ENCODE results near the gene ATP2A3. TPM values are rescaled to one million over a fixed set of nuclear protein-coding genes. Genes with fewer than 3 reads are reported as not detected.

The ATP2A3 gene
- total RNA-seq: 10 to 100 TPM in 1 of 2 donors, 1 to 10 TPM in 1; 8.6 to 12.0 TPM
- long read RNA-seq, partial matches to known transcripts: 6 of 9 reads
- long read RNA-seq, other reads (novel, unspliced or antisense): 3 of 9 reads

DNA sequence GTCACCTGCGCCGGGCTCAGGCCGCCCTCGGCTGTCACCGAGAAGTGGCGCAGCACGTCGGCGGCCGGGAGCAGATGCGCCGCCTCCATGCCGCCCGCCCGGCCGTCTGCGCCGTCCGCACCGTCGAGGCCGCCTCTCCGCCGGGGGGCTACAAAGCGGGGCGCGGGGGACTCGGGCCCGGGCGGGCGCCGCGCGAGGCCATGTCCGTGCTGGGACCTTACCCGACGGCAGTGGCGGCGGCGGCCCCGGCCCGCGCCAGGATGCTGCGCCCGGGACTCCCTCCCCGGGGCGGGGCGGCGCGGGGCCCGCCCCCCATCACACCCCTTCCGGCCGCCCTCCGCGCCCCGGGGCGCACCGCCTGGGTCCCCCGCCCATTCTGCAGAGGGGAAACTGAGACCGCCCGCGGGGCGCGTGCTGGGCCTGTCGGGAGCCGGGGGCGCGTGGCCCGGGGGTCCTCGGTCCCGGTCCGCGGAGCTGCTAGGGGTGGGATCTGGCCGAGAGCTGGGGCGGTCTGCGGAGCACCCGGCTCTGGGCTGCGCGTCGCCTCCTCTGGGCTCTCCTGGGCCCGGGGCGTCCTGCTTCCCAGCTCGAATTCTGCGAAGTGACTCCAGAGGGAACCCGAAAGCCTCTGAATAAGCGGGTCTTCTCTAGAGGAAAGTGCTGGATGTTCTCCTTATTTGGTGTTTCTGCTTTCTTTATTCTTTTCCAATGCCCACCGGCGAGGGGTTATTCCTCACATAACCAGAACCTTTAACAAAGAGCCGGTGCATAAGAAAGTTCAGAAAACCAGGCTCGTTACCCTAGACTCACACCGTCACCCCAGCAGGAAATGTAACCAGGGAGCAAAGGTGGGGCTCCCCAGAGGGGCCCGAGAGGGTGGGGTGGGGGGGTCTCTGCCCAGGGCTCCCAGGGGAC is at the start of gene ATP2A3:
TSS of gene ATP2A3 (minus strand) at position 235 of the 915 bp plus-strand sequence. CDS start at position 89, 146 bp downstream.
- ATAC-seq (peak; percentile 73 to 81), DNase-seq (peak; percentile 55)
- intact Hi-C loops (cut with DNase I): no loop called here

DNA sequence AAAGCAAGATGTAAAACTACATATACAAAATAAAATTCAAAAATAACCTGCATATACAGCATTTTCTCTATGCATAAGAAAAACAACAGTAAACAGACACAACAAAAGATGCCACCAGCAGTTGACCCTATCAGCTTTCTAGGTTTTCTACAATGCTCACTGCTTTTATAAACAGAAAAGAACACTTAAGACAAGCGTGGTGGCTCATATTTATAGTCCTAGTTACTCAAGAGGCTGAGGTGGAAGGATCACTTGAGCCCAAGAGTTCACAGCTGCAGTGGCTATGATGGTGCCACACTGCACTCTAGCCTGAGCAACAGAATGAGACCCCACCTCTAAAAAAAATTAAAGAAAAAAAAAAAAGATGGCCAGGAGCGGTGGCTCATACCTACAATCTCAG is 46.5 kb upstream of the ATP2A3 start:
- no peak for ATAC-seq
- intact Hi-C loops (cut with DNase I): no loop called here
- no peak for DNase-seq

DNA sequence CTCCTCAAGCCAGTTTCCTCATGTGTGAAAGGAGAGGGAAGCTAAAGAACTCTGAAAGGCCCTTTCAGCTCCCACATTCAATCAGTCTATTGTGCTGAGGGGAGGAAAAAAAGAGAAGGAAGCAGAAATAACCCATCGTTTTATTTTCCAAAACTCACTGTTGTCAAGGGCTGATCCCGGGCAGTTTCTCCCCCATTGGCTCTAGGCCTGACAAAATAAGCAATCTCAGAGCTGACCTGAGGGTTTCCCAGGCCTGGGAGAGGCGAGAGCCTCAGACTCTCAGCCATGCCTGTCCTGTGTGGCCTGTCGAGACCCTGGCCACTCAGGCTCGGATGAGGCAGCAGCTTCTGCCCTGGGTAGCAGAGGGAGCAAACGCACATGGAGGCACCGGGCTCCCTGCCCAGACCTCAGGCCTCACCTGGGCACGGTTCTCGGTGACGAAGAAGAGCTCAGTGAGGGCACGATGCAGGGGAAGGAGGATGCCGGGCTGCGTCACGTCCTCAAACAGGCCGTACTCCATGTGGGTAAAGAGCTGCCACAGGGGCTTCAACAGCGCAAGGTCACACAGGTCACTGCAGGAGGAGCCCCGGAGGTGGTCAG is 45.0 kb upstream of the ATP2A3 start:
- peak in 1 of 2 donors; percentile 5 for ATAC-seq
- intact Hi-C loops (cut with DNase I): loop anchor here (5.0 to 10.0 kb wide), 3 partner anchors 82 to 274 kb away; no protein-coding TSS in a partner anchor
- DNase-seq: no peak

DNA sequence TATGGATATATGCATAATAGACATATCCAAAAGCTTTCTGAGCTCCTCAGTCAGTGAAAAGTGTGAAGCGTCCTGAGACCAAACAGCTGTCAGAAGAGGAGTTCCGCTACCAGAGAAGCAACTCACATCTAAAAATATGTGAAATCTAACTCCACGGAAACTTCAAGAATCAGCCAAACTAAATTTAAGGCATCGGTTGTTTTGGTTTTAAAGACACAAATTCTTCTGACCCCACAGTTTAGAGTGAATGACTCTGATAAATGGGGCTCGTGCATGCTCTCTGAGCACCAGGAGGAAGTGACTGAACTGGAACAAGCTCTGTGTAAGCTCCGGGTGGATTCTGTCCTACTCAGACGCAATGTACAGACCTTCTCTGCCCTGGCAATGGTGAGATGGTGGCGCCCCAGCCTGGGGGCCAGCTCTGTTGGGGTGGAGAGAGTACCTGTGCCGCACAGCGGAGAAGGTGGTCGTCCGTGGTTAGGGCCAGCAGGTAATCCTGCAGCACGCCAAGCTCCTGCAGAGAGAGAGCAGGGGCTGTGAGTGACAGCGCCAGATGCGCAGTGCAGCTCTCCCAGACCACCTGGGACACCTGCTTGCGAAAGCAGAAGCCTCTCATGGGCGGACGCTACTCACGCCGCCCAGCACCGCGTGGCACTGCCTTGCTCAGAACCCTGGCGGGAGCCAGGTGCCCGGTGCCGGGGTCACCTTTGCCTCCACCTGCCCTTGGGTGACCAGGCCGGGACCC is 44.4 kb upstream of the ATP2A3 start:
- intact Hi-C loops (cut with DNase I): loop anchor here (5.0 to 10.0 kb wide), 3 partner anchors 81 to 274 kb away; no protein-coding TSS in a partner anchor
- peak; percentile 8 to 31 for ATAC-seq

DNA sequence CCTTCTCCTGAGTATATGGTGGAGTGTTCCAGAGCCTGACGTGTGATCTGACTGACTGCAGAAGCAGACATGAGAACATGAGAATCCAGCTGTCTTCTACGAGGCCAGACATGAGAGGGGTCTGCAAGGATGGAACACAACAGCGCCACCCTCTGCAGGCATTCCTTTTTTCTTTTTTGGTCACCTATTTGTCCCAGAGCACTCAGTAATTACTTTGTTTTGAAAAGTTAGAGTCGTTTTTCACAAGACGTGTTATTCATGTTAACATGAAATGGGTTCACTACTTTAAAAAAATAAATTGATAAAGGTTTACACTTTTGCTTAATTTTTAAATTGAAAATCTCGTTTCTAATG is 43.8 kb upstream of the ATP2A3 start:
- no peak for DNase-seq
- ATAC-seq: no peak
- intact Hi-C loops (cut with DNase I): loop anchor here (5.0 to 10.0 kb wide), 3 partner anchors 81 to 273 kb away; no protein-coding TSS in a partner anchor

More for the DNA sequence above, 44.4 kb upstream of the ATP2A3 start:
- DNase-seq: no peak

DNA sequence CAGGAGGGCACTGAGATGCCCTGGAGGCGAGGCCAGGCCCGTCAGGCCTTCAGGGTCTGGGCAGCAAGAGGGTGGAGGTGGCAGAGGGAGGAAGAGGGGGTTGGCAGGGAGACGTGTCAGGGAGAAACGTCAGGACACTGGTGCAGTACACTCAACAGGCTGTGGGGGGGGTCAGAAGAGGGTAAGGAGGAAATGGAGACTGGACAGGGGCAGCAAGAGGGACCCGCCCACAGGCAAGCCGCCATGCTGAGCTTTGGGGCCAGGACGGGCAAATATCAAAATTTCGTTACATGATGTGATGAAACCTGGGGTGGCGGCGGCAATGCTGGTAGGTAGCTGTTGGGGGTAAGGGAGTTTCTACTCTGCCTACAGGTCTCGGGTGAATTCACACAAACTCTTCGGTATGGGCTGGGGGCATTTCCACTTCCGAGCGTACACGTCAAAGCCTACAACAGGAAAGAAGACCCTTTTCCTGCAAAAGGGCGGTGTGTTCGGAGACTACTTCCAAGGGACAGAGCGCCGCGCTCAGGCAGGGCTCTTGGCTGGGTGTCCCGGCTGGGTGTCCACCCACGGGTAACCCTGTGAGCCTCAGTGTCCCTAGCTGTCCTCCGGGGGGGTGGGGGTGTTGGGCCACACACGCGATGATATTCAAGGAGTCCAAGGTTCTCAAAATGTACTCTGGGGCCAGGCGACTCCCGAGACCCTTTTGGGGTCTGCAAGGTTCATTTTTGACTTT is 43.3 kb upstream of the ATP2A3 start:
- intact Hi-C loops (cut with DNase I): loop anchor here (5.0 to 10.0 kb wide), 3 partner anchors 80 to 273 kb away; no protein-coding TSS in a partner anchor
- DNase-seq: no peak

DNA sequence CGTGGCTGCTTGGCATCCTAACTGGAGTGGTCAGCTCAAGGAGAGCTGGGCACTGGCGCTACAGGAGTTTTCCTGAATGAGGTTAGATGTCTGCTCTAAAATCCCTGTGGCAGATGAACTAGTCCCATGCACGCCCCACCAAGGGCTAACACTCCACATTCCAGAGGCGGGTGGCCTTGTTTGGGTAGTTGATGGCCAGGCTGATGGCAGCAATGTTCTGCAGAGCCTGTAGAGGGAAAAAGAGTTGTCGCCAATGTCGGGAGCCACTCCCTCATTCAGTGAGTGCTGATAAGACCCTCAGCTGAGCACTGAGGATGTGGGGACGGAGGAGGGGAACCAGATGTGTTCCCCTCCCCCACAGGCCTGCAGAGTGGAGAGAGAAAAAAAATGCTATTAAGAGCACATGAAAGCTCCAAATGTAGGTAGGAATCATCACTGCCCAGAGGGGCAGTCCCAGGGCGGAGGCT is 42.5 kb upstream of the ATP2A3 start:
- DNase-seq: no peak

More for the DNA sequence above, 43.3 kb upstream of the ATP2A3 start:
- ATAC-seq: no peak

DNA sequence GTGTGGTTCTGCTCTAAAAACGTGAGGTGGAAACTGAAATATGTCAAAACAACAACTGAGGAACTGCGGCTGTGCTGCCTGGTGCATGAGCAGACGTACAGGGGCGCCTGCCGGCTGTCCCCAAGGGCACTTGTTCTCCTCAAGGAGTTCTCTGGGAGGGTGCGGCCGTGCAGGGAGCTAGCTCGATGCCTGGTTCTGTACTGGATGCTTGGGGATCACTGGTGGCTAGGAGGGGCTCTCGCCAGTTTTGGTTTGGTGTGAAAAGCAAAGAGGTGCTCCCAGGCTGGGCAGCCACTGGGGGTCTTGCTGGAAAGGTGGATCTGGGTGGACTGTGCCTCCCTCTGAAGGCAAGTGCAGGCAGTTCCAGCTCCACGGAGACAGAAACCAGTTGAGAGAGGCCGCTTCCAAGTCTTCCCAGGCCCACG is 41.9 kb upstream of the ATP2A3 start:
- intact Hi-C loops (cut with DNase I): loop anchor here (5.0 to 10.0 kb wide), 3 partner anchors 79 to 271 kb away; no protein-coding TSS in a partner anchor
- no peak for DNase-seq
- no peak for ATAC-seq

More for the DNA sequence above, 42.5 kb upstream of the ATP2A3 start:
- ATAC-seq: no peak
- intact Hi-C loops (cut with DNase I): loop anchor here (5.0 to 10.0 kb wide), 3 partner anchors 79 to 272 kb away; no protein-coding TSS in a partner anchor

DNA sequence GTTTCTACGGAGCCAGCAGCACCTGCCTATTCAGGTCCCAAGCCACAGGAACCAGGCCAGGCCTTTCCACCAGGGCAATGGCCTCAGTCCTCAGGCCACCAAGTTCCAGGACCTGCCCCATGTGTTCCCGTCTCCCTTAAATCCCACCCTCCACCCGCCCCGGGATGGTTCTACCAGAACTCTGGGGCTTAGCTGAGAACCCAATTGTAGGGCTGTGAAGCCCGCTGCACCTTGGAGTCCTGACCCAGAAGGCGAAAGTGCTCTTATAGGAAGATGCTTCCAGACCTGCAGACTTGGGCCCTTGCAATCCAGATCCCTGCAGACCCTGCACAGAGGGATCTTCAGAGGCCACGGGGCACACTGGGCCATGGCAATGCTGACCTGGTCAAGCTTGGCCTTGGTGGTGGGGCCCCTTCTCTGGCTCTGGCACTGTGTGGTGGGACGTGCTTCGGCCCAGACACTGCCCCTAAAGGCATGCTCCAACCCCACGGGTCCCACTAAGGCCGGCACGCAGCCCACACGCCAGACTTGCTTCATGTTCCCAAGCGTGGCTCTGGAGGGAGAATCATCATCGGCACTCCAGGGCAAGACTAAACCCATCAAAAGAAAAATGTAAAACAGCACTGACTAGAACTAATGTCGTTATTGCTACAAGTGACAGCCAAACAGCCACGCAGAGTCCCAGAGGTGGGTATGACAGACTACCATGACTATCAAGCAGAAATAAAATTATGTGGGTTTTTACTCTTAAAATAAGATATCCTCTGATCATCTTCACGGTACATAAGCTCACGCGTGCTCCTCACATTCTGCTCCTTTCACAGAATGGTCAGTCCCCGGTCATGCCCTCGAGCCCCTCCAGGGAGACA is 41.3 kb upstream of the ATP2A3 start:
- intact Hi-C loops (cut with DNase I): loop anchor here (5.0 to 10.0 kb wide), 3 partner anchors 78 to 271 kb away; no protein-coding TSS in a partner anchor
- no peak for DNase-seq
- ATAC-seq: no peak

DNA sequence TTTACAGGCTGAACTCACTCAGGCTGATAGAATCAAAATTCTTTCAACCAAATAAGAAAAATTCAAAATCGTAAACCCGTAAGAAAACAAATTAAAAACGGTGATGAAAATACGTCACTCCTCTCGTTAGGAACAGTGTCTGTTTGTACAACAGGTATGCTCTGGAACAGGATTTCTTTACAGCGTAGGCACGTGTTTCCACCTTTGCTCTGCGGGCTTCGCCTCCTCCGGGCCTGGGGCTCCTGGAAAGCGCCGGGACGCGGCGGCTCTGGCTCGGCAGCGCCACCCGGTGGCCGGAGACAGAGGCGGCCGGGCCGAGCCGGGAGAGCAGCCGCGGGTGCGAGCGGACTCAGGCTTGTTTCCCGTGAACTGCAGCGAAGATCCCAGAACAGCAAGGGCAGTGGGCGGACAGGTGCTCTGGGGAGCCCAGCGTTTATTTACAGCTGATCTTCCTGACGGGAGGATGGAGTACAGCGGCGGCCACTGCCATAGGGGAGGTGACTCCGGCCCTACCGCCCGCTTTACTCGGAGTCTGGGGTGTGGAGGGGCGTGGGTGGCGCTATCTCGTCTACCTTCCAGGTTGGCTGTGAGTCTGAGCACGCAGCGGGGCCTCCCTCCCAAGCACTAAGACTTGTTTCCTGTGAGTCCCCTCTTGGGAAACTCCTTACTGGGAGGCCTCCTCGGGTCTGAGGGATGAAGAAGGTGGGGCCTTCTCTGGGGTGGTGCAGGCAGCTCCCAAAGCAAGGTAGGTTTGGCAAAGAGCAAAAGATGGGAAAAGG is 40.5 kb upstream of the ATP2A3 start:
- peak; percentile 40 to 54 for ATAC-seq
- peak; percentile 63 for DNase-seq
- intact Hi-C loops (cut with DNase I): loop anchor here (1.0 to 10.0 kb wide), 5 partner anchors 67 to 270 kb away; no protein-coding TSS in a partner anchor

DNA sequence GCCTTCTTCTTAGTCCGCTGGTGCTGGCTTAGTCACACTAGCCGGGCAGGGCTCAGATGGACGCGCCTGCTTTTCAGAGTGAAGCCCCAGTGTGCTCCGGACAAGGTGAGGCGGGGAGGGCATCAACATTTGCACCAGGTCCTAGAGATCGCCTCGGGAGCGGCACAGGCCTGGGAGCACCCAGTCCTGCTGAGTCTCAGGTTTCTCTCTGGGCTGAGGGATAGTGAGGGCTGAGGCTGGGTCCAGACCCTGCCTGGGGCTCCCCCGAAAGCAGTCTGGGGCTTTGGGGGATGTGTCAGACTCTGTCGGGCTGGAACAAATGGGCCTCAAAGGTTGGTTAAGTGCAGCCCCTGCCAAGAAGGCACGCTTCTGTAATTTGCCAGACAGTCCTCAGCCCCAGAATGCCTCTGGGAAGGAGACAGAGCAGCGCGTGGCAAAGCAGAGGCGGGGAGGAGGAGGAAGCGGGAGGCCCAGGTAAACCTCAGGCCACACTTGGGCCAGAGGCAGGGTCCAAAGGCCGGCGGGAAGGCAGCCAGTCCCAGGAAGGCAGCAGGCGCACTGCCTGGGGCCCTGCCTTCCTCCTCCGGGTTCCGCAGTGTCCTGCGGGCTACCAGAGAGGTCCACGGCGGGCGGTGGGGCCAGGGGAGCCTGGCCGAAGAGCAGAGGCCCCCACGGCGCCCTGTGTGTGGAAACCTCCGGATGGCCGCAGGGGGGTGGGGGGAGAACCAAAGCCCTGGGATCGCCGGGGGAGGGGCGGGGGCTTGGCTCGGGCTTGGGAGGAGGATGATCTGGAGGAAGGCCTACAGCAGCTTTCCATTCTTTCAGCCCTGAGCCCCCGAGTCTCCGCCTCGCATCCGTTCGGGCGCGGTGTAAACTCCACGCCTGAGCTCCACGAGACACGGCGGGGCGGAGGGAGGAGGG is 39.5 kb upstream of the ATP2A3 start:
- DNase-seq (peak; percentile 47), ATAC-seq (peak in 1 of 2 donors; percentile 9)
- intact Hi-C loops (cut with DNase I): loop anchor here (1.0 to 10.0 kb wide), 4 partner anchors 66 to 269 kb away; no protein-coding TSS in a partner anchor

DNA sequence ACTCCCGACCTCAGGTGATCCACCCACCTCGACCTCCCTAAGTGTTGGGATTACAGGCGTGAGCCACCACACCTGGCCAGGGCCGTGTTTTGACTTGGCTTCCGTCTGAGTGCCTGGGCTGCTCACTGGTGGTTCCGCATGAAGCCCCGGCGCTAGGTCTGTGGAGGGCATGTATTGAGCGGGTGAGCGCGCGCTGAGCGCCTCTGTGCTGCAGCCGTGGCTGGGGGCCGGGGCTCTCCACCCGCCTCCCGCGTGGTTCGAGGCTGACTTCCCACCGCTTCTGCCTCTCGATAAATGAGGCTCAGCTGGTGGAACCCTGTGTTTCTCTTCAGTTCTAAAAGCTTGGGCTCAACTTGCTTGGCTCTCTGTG is 38.9 kb upstream of the ATP2A3 start:
- intact Hi-C loops (cut with DNase I): loop anchor here (5.0 to 10.0 kb wide), 3 partner anchors 66 to 268 kb away; no protein-coding TSS in a partner anchor
- DNase-seq (no peak), ATAC-seq (peak in 1 of 2 donors; percentile 8)

DNA sequence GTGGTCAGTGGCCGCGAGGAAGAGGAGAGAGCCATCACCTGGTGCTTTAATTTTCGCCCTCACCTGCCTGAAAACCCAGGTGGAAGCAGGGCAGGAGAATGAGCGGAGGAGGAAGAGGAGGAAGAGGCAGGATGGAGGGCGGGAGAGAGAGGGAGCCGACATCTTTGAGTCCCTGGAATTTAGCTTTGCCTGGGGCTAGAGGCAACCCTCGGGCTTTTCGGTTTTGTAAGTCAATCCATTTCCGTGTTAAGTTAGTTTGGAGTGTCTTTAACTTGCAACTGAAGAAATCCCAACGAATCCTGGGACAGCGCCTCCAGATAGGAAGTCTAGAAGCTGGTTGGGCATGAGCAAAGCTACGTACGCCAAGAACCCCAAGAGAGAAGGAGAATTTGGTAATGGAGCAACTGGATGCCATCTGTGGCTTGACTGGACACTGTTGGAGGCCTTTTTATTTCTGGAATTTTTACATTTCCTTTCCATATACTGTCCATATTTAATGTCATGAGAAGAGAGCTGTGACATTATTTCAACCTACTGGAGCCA is 36.9 kb upstream of the ATP2A3 start:
- no peak for DNase-seq
- intact Hi-C loops (cut with DNase I): loop anchor here (5.0 to 10.0 kb wide), 3 partner anchors 64 to 266 kb away; no protein-coding TSS in a partner anchor
- ATAC-seq: no peak

DNA sequence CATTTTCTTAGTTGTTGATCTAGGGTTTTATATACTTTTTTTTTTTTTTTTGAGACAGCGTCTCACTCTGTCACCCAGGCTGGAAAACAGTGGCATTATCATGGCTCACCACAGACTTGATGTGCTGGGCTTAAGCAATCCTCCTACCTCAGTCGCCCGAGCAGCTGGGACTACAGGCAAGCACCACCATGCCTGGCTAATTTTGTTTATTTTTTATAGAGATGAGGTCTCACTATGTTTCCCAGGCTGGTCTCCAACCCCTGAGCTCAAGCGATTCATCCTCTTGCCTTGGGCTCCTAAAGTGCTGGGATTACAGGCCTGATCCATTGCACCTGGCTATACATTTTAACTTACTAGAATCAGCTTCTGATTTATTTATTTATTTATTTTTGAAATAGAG is 34.2 kb upstream of the ATP2A3 start:
- intact Hi-C loops (cut with DNase I): no loop called here
- DNase-seq (no peak), ATAC-seq (no peak)

DNA sequence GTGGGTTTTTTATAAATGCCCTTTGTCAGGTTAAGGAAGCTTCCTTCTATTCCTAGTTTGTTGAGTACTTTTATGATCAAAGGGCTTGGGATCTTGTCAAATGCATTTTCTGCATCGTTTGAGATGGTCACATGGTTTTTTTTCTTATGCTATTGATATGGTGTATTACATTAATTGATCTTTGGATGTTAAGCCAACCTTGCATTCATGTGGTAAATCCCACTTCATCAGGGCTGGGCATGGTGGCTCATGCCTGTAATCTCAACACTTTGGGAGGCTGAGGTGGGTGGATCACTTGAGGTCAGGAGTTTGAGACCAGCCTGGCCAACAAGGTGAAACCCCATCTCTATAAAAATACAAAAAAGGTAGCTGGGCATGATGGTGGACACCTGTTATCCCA is 30.8 kb upstream of the ATP2A3 start:
- ATAC-seq: no peak
- DNase-seq: no peak
- intact Hi-C loops (cut with DNase I): no loop called here
